H1 (cell line): ENCODE results near the gene PAIP1. TPM values are rescaled to one million over a fixed set of nuclear protein-coding genes. Genes with fewer than 3 reads are reported as not detected.

Source experiments
- CTCF ChIA-PET: fragments of 300-600 bp; sonication (Branson Sonifier 250); formaldehyde crosslinking; loops from one replicate; lab custom pipeline; 2021; ENCODE audit not compliant: partially characterized antibody; lab: Charles Lee
- POLR2A ChIA-PET: fragments of 300-600 bp; sonication (Branson Sonifier 250); formaldehyde crosslinking; loops from one replicate; lab custom pipeline; 2021; ENCODE audit warnings: inconsistent platforms; ENCODE audit not compliant: partially characterized antibody; lab: Charles Lee
- DNase-seq, 2 experiments: peaks; one replicate each; pipeline versions ENCODE4 v3.0.0 to v3.0.0-alpha.2; 2010 to 2022; ENCODE audit warnings: low spot score in 2 of 2, low read depth in 1 of 2, mixed read lengths in 1 of 2
- FAIRE-seq: peaks from 2 replicates; lab custom pipeline; 2011; peaks lifted over from hg19 to GRCh38; lab: Jason Lieb, UNC
- H2AFZ ChIP-seq: 2 replicates; pipeline ENCODE4 v1.8.1; 2012; ENCODE audit warnings: low read length, inconsistent platforms
- H2AK5ac ChIP-seq: 2 replicates; pipeline ENCODE4 v1.6.1; 2013; ENCODE audit warnings: low read depth, low read length
- H2BK120ac ChIP-seq: replicated peaks from 2 replicates; pipeline ENCODE3; 2013; ENCODE audit warnings: low read depth, low read length, inconsistent platforms
- H2BK12ac ChIP-seq: 2 replicates; pipeline ENCODE4 v1.6.1; 2013; ENCODE audit warnings: low read depth, low read length
- H2BK15ac ChIP-seq: 2 replicates; pipeline ENCODE4 v1.6.1; 2013; ENCODE audit warnings: low read length
- H2BK20ac ChIP-seq: 2 replicates; pipeline ENCODE4 v1.6.1; 2013; ENCODE audit warnings: low read length
- H2BK5ac ChIP-seq: 2 replicates; pipeline ENCODE4 v1.6.1; 2013; ENCODE audit warnings: low read depth, low read length
- H3K14ac ChIP-seq: 2 replicates; pipeline ENCODE4 v1.6.1; 2013; ENCODE audit warnings: inconsistent platforms; ENCODE audit not compliant: insufficient read length
- H3K18ac ChIP-seq: 2 replicates; pipeline ENCODE4 v1.6.1; 2013; ENCODE audit warnings: low read length; ENCODE audit errors: extremely low read depth
- H3K23ac ChIP-seq: 2 replicates; pipeline ENCODE4 v1.6.1; 2013; ENCODE audit warnings: inconsistent platforms; ENCODE audit not compliant: insufficient read length
- H3K23me2 ChIP-seq: 2 replicates; pipeline ENCODE4 v1.6.1; 2013; ENCODE audit warnings: low read depth, low read length
- H3K27ac ChIP-seq: 2 replicates; pipeline ENCODE4 v1.6.1; 2011; ENCODE audit warnings: low read depth, low read length, inconsistent platforms
- H3K27me3 ChIP-seq, 4 experiments: replicated peaks in 1 of 4; 1 replicate in 1 of 4; 2 replicates in 3 of 4; pipeline versions ENCODE4 v1.6.1 to v1.8.1; 2011 to 2013; ENCODE audit warnings: low read length in 3 of 4, mild to moderate bottlenecking in 3 of 4, inconsistent platforms in 2 of 4, mixed read lengths in 2 of 4, moderate library complexity in 1 of 4; ENCODE audit not compliant: control insufficient read depth in 3 of 4, insufficient read depth in 3 of 4; ENCODE audit errors: extremely low read depth in 1 of 4
- H3K36me3 ChIP-seq, 4 experiments: 2 replicates each; pipeline versions ENCODE4 v1.6.1 to v1.8.1; 2011 to 2013; ENCODE audit warnings: mild to moderate bottlenecking in 4 of 4, low read length in 3 of 4, moderate library complexity in 2 of 4, control low read depth in 1 of 4, inconsistent platforms in 1 of 4; ENCODE audit not compliant: insufficient read depth in 4 of 4, control insufficient read depth in 2 of 4
- H3K4ac ChIP-seq: replicated peaks from 2 replicates; pipeline ENCODE3; 2013; ENCODE audit warnings: low read length, low read depth, mixed read lengths, inconsistent platforms; ENCODE audit not compliant: insufficient read length
- H3K4me1 ChIP-seq, 4 experiments: replicated peaks in 1 of 4; 1 replicate in 1 of 4; 2 replicates in 3 of 4; pipeline versions ENCODE4 v1.6.1 to v1.8.1; 2011 to 2013; ENCODE audit warnings: low read length in 3 of 4, inconsistent platforms in 2 of 4, mixed read lengths in 1 of 4; ENCODE audit not compliant: insufficient read depth in 4 of 4, control insufficient read depth in 3 of 4
- H3K4me2 ChIP-seq, 2 experiments: 2 replicates each; pipeline versions ENCODE4 v1.6.1 to v1.8.1; 2011 to 2013; ENCODE audit warnings: low read depth in 2 of 2, low read length in 2 of 2, control low read depth in 1 of 2, inconsistent platforms in 1 of 2, mild to moderate bottlenecking in 1 of 2; ENCODE audit not compliant: insufficient read depth in 1 of 2
- H3K4me3 ChIP-seq, 4 experiments: fragments of 200-600, 300-600 bp in 1 of 4; sonication (generic), shearing (Covaris generic), sonication (Bioruptor Twin) in 1 of 4; 2 replicates each; pipeline versions ENCODE4 v1.5.1 to v1.8.1; 2011 to 2016; ENCODE audit warnings: low read length in 4 of 4, low read depth in 3 of 4, control low read depth in 2 of 4, inconsistent platforms in 2 of 4, mild to moderate bottlenecking in 2 of 4, mixed read lengths in 1 of 4, moderate library complexity in 1 of 4; ENCODE audit not compliant: insufficient read depth in 2 of 4; ENCODE audit errors: extremely low read depth in 1 of 4
- H3K56ac ChIP-seq: replicated peaks from 2 replicates; pipeline ENCODE3; 2013; ENCODE audit warnings: low read depth, mild to moderate bottlenecking, mixed read lengths, low read length, inconsistent platforms; ENCODE audit not compliant: insufficient read length
- H3K79me1 ChIP-seq: 2 replicates; pipeline ENCODE4 v1.6.1; 2013; ENCODE audit warnings: low read depth, low read length, control low read depth
- H3K79me2 ChIP-seq, 2 experiments: 2 replicates each; pipeline versions ENCODE4 v1.6.1 to v1.8.1; 2012 to 2013; ENCODE audit warnings: low read length in 2 of 2, mild to moderate bottlenecking in 2 of 2, inconsistent platforms in 1 of 2; ENCODE audit not compliant: insufficient read depth in 2 of 2, control insufficient read depth in 1 of 2
- H3K9ac ChIP-seq, 4 experiments: replicated peaks in 1 of 4; 1 replicate in 1 of 4; 2 replicates in 3 of 4; pipeline versions ENCODE4 v1.6.1 to v1.8.1; 2011 to 2013; ENCODE audit warnings: low read depth in 3 of 4, low read length in 3 of 4, control low read depth in 2 of 4, mild to moderate bottlenecking in 2 of 4, moderate library complexity in 2 of 4, inconsistent platforms in 1 of 4; ENCODE audit errors: extremely low read depth in 1 of 4
- H3K9me3 ChIP-seq, 2 experiments: 2 replicates each; pipeline versions ENCODE4 v1.6.1 to v1.8.1; 2012 to 2013; ENCODE audit warnings: mild to moderate bottlenecking in 2 of 2, moderate library complexity in 2 of 2, control low read depth in 1 of 2, inconsistent platforms in 1 of 2, low read depth in 1 of 2, low read length in 1 of 2, mixed read lengths in 1 of 2; ENCODE audit not compliant: insufficient read depth in 2 of 2
- H4K20me1 ChIP-seq, 2 experiments: replicated peaks in 1 of 2; 2 replicates each; pipeline versions ENCODE3 to v1.8.1; 2011 to 2013; ENCODE audit warnings: inconsistent platforms in 2 of 2, low read length in 2 of 2, mild to moderate bottlenecking in 1 of 2; ENCODE audit not compliant: insufficient read depth in 2 of 2, control insufficient read depth in 1 of 2
- H4K5ac ChIP-seq: 2 replicates; pipeline ENCODE4 v1.6.1; 2013; ENCODE audit warnings: low read length, low read depth, mixed read lengths, inconsistent platforms; ENCODE audit not compliant: insufficient read length
- H4K8ac ChIP-seq: 2 replicates; pipeline ENCODE4 v1.8.0; 2013; ENCODE audit warnings: mild to moderate bottlenecking, moderate library complexity, low read length, inconsistent platforms; ENCODE audit not compliant: insufficient read depth; ENCODE audit errors: extremely low read depth
- H4K91ac ChIP-seq: replicated peaks from 2 replicates; pipeline ENCODE3; 2013; ENCODE audit warnings: low read length, mixed read lengths, inconsistent platforms; ENCODE audit not compliant: insufficient read length
- BCL11A ChIP-seq, 2 experiments: IDR thresholded peaks; one replicate each; pipeline ENCODE4 v1.6.1; 2011; ENCODE audit warnings: low read depth in 2 of 2, low read length in 2 of 2, mild to moderate bottlenecking in 2 of 2
- HDAC2 ChIP-seq, 2 experiments: fragments of 300-600 bp in 1 of 2; sonication (generic) in 1 of 2; IDR thresholded peaks; 2 replicates each; pipeline ENCODE4 v1.6.1; 2011 to 2012; ENCODE audit warnings: low read depth in 2 of 2, low read length in 2 of 2, mild to moderate bottlenecking in 2 of 2, moderate library complexity in 2 of 2, borderline replicate concordance in 1 of 2, inconsistent platforms in 1 of 2
- MAFK ChIP-seq: IDR thresholded peaks from 2 replicates; pipeline ENCODE4 v1.6.1; 2012; ENCODE audit warnings: low read depth, mild to moderate bottlenecking, improper control_type of control experiment, low read length
- RAD21 ChIP-seq, 2 experiments: IDR thresholded peaks in 1 of 2; conservative IDR thresholded peaks in 1 of 2; 2 replicates each; pipeline ENCODE4 v1.6.1; 2011; ENCODE audit warnings: low read depth in 2 of 2, low read length in 2 of 2, improper control_type of control experiment in 1 of 2, inconsistent platforms in 1 of 2, mild to moderate bottlenecking in 1 of 2, moderate library complexity in 1 of 2
- RNF2 ChIP-seq: fragments of 200-900, 300-1000 bp; sonication (generic); IDR thresholded peaks from 2 replicates; pipeline ENCODE4 v1.7.1; 2016; ENCODE audit warnings: borderline replicate concordance, low read depth, mild to moderate bottlenecking, antibody characterized with exemption, low read length; ENCODE audit not compliant: poor library complexity, severe bottlenecking; ENCODE audit errors: missing control alignments
- SP2 ChIP-seq: IDR thresholded peaks from 2 replicates; pipeline ENCODE4 v1.6.1; 2012; ENCODE audit warnings: mild to moderate bottlenecking, low read length, inconsistent platforms
- WGBS, 2 experiments: shearing (Covaris generic) in 1 of 2; methylation state at CpG; one replicate each; pipeline versions ENCODE4 v1.1.6 to v1.1.7; 2013 to 2015; ENCODE audit warnings: low lambda C conversion rate in 2 of 2, mixed read lengths in 2 of 2, inconsistent platforms in 1 of 2, low coverage in 1 of 2, missing lambda C conversion rate in 1 of 2; ENCODE audit not compliant: insufficient replicate concordance in 2 of 2, insufficient coverage in 1 of 2, insufficient read length in 1 of 2; ENCODE audit errors: extremely low coverage in 1 of 2, missing lambda C conversion rate in 1 of 2; 5-methylcytosine and 5-hydroxymethylcytosine counted together
- polyA plus RNA-seq, 7 experiments: library from polyadenylated mRNA; depleted of rRNA in 3 of 7; stranded (reverse) in 5 of 7; unstranded in 2 of 7; fragments of >200 nt in 5 of 7; fragments of 200-250 nt in 2 of 7; gene quantifications; 1 replicate in 5 of 7; 2 replicates in 1 of 7; 4 replicates in 1 of 7; pipeline versions ENCODE4 v1.2.1 to v1.2.3, GENCODE V29; 2011 to 2013; ENCODE audit warnings: missing spikeins in 2 of 7, mixed read lengths in 2 of 7
- total RNA-seq: library from RNA; stranded (reverse); fragmentation: NEBNext Ultra II Directional; extraction: Animal tissue kit (Norgen Biotek cat#: 25700); gene quantifications from 2 replicates; pipeline ENCODE4 v1.2.1, GENCODE V29; 2021
- TF ChIP-seq, protein P1 (sequence below): IDR thresholded peaks from 2 replicates; pipeline ENCODE4 v1.6.1; 2011; ENCODE audit warnings: low read depth, mild to moderate bottlenecking, low read length; ENCODE audit not compliant: insufficient read depth

Gene PAIP1
- total and polyA plus RNA-seq, 2 of the 8 experiments (the other 6 are each of a cell fraction or from before 2014, with no cell fraction given), result 62.9 to 89.5 TPM

DNA sequence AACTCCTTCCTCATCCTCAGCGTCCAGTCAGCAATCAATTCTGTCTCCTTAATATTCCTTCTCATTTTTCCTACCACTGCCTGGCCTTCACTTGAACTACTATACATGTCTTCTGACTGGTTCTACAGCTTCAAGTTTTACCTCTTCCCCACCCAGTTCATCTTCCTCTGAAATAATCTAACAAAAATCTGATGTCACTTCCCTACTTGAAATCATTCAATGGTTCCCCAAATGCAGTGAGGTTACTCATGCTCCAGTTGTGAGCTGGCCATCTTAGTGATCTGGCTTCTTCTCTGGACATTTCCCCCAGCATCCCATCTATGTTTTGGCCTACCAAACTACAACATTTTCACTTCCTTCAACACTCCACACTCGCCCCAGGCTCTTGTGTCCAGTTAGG is 58.3 kb downstream of the PAIP1 start:
- no peak overlapping the region for H3K9ac ChIP-seq
- CTCF ChIA-PET, result interaction anchor here (1.0 to 4.2 kb wide), 3 partner anchors 14 to 321 kb away, joined by 3 to 32 read pairs (median 6); partner anchors contain the start of gene TMEM267
- no peak for FAIRE-seq

More for the DNA sequence above, 58.3 kb downstream of the PAIP1 start:
- Histone ChIP-seq H3K18ac (no peak overlapping the region), H2BK20ac (no peak overlapping the region), H4K91ac (no peak overlapping the region), H2AK5ac (no peak overlapping the region), H3K14ac (no peak overlapping the region), H4K8ac (no peak overlapping the region), H4K20me1 (no peaks in the 10 kb centered on the region), H3K79me2 (no peaks in the 10 kb centered on the region), H2BK12ac (no peak overlapping the region), H3K27ac (no peak overlapping the region), H3K9me3 (no peaks in the 10 kb centered on the region), H3K23ac (no peak overlapping the region), H3K36me3 (peaks cover 0 to 19% (median 1%) of the 10 kb centered on the region in 4 experiments; a peak in 3 of 8 replicates), H2BK15ac (no peak overlapping the region), H3K23me2 (no peaks in the 10 kb centered on the region), H4K5ac (no peak overlapping the region), H3K4me3 (no peak overlapping the region), H2BK5ac (no peak overlapping the region), H3K79me1 (no peaks in the 10 kb centered on the region), H3K56ac (no peak overlapping the region), H2BK120ac (no peak overlapping the region), H2AFZ (no peak overlapping the region), H3K4ac (no peak overlapping the region), H3K4me1 (no peaks in the 10 kb centered on the region), H3K27me3 (no peaks in the 10 kb centered on the region), H3K4me2 (no peak overlapping the region)
- 86% methylated on average over 2 of the region's 2 CpGs; no CpG with 5 or more reads in 1 of the 2 experiments for WGBS, 2 experiments
- no peak for DNase-seq
- TF ChIP-seq HDAC2 (IDR thresholded peaks at IDR 0.05; ENCODE audit: borderline replicate concordance in 1 of 2, low read depth in 2 of 2, low read length in 2 of 2) (no peak), RNF2 (no peak), BCL11A (IDR thresholded peaks at IDR 0.05; ENCODE audit: low read depth in 2 of 2, low read length in 2 of 2) (no peak), RAD21 (IDR thresholded peaks at IDR 0.05 in 1 of 2, conservative IDR thresholded peaks at IDR 0.05 in 1 of 2; ENCODE audit: low read depth in 2 of 2, low read length in 2 of 2) (no peak), SP2 (no peak), MAFK (no peak)
- TF ChIP-seq, protein P1, sequence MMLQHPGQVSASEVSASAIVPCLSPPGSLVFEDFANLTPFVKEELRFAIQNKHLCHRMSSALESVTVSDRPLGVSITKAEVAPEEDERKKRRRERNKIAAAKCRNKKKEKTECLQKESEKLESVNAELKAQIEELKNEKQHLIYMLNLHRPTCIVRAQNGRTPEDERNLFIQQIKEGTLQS, result no peak
- POLR2A ChIA-PET, result interaction anchor here (1.1 to 3.2 kb wide), 3 partner anchors 14 to 17 kb away, joined by 4 to 13 read pairs (median 5); partner anchors contain the start of genes C5orf34 and TMEM267
